ENCODE results near the gene PPP1R14B. TPM values are rescaled to one million over a fixed set of nuclear protein-coding genes. Genes with fewer than 3 reads are reported as not detected.

Gene PPP1R14B
- total and polyA plus RNA-seq, 2 of the 13 experiments (the other 11 are each of a cell fraction or from before 2014, with no cell fraction given) = 110 to 148 TPM

GRCh38 chr11:64229744-64230170 lies 17.0 kb downstream of the PPP1R14B start:
- Histone ChIP-seq H3K9me3 (ENCODE audit: low read length) (no peaks in the 10 kb centered on the region), H4K20me1 (ENCODE audit: insufficient read depth, low read length) (no peaks in the 10 kb centered on the region), H2AFZ (ENCODE audit: low read length) (no peak overlapping the region), H3K79me2 (ENCODE audit: insufficient read depth, low read length) (no peaks in the 10 kb centered on the region), H3K27ac (ENCODE audit: extremely low read length, insufficient read depth, low read length) (peak overlapping the region; percentile 75), H3K27me3 (ENCODE audit: control insufficient read depth in 1 of 2, insufficient read depth in 2 of 2, low read length in 2 of 2) (no peaks in the 10 kb centered on the region), H3K9ac (ENCODE audit: insufficient read depth, low read depth, low read length) (peak overlapping the region; percentile 51), H3K4me1 (ENCODE audit: insufficient read depth, low read length) (peaks cover 58% of the 10 kb centered on the region), H3K36me3 (replicated peaks in 1 of 2; ENCODE audit: control insufficient read depth in 1 of 2, insufficient read depth in 2 of 2, low read length in 2 of 2) (no peaks in the 10 kb centered on the region), H3K4me2 (ENCODE audit: low read depth, low read length) (peak overlapping the region; percentile 88), H3K4me3 (replicated peaks in 1 of 3; ENCODE audit: insufficient read depth in 1 of 3, low read depth in 2 of 3, low read length in 3 of 3) (peak overlapping the region; percentile 94 to 96 (median 95))
- no TSS peak for BruUV-seq (replicated peaks)
- 45% methylated on average over 8 of the region's 13 CpGs for WGBS (ENCODE audit: low lambda C conversion rate)
- POLR2A ChIA-PET = interaction anchor here (1.3 to 2.6 kb wide), 2 partner anchors 11 kb away, joined by 6 to 8 read pairs; partner anchors contain the start of gene FKBP2
- intact Hi-C loops (cut with micrococcal nuclease; ENCODE audit: unreplicated experiment) (no loop called here), in situ Hi-C loops (cut with HindIII; ENCODE audit: extremely low pct_ligation_motif_present, low pct_unique_long_range_greater_than_20kb) (no loop called here)
- CTCF ChIA-PET (ENCODE audit: low intra/inter-chr PET ratio, low total read pairs) = no interaction called here
- DNase-seq (ENCODE audit: low spot score) (no peak), FAIRE-seq (no peak), ATAC-seq (no peak)
- 0 out of 2 replicates have a peak, but pooled peaks have one; percentile 4 for TF ChIP-seq ZBTB38 (CRISPR knock-in tag; IDR thresholded peaks at IDR 0.05)
- TF ChIP-seq ZC3H13 (CRISPR knock-in tag; IDR thresholded peaks at IDR 0.05) = 0 out of 2 replicates have a peak, but pooled peaks have one; percentile 1
- no peak for TF ChIP-seq NFRKB (IDR thresholded peaks at IDR 0.05)
- TF ChIP-seq NR3C1 (CRISPR knock-in tag; IDR thresholded peaks at IDR 0.05) = no peak
- 0 out of 2 replicates have a peak, but pooled peaks have one; percentile 10 for TF ChIP-seq ZBTB4 (CRISPR knock-in tag; IDR thresholded peaks at IDR 0.05; ENCODE audit: borderline replicate concordance)
- TF ChIP-seq ZNF33A (CRISPR knock-in tag; IDR thresholded peaks at IDR 0.05; ENCODE audit: borderline replicate concordance) = no peak
- no peak for TF ChIP-seq ZNF616 (CRISPR knock-in tag; IDR thresholded peaks at IDR 0.05; ENCODE audit: low read depth)
- TF ChIP-seq NKX3-1 (CRISPR knock-in tag; IDR thresholded peaks at IDR 0.05) = 0 out of 2 replicates have a peak, but pooled peaks have one; percentile 43
- TF ChIP-seq YY1 (IDR thresholded peaks at IDR 0.05; ENCODE audit: insufficient read depth, insufficient replicate concordance, low read depth, low read length) = no peak
- no peak for TF ChIP-seq ARID3A (IDR thresholded peaks at IDR 0.05; ENCODE audit: low read depth, low read length)
- no peak for TF ChIP-seq ZKSCAN1 (IDR thresholded peaks at IDR 0.05; ENCODE audit: low read length)
- TF ChIP-seq ZFP36 (IDR thresholded peaks at IDR 0.05; ENCODE audit: borderline replicate concordance, low read depth, low read length, partially characterized antibody) = no peak
- TF ChIP-seq ZNF232 (CRISPR knock-in tag; IDR thresholded peaks at IDR 0.05; ENCODE audit: borderline replicate concordance) = peak; percentile 46; the same call in 1 of the 2 replicates
- no peak for TF ChIP-seq NR2F1 (CRISPR knock-in tag; IDR thresholded peaks at IDR 0.05)
- 0 out of 2 replicates have a peak, but pooled peaks have one; percentile 63 for TF ChIP-seq ZNF615 (CRISPR knock-in tag; IDR thresholded peaks at IDR 0.05; ENCODE audit: borderline replicate concordance)
- no peak for TF ChIP-seq DNMT3B (CRISPR knock-in tag; conservative IDR thresholded peaks at IDR 0.05)
- TF ChIP-seq ZNF704 (CRISPR knock-in tag; IDR thresholded peaks at IDR 0.05; ENCODE audit: borderline replicate concordance) = no peak
- no peak for TF ChIP-seq ZFP62 (CRISPR knock-in tag; IDR thresholded peaks at IDR 0.05)
- TF ChIP-seq XRCC5 (optimal IDR thresholded peaks at IDR 0.05; ENCODE audit: low read length) = no peak

Measured in HepG2 (cell line).